Left hindlimb (tissue), 1 donor: Measurements from ENCODE around the gene WASL.
"Not testable (repeated sequence)": the region's sequence is repeated elsewhere in the genome, so short reads cannot be mapped to it uniquely, and the experiment has no call there.

Experiments
- DNase-seq: peaks from one replicate; pipeline ENCODE4 v3.0.0-alpha.2; 2018

The WASL gene

GRCh38 chr7:123748734-123749536 is at the start of gene WASL:
Gene WASL, minus strand, starts transcription at chr7:123749003. Its CDS starts 269 bp downstream, at chr7:123748734.
- DNase-seq, result peak; percentile 94

- no peak for DNase-seq
Observed at GRCh38 chr7:123797673-123798531, 49.1 kb upstream of the WASL start.

GRCh38 chr7:123796568-123796967 is 47.8 kb upstream of the WASL start:
- DNase-seq, result no peak

- no peak for DNase-seq
Observed at GRCh38 chr7:123795917-123796316, 47.1 kb upstream of the WASL start.

GRCh38 chr7:123795116-123795515 is 46.3 kb upstream of the WASL start:
- not testable (repeated sequence) for DNase-seq

- DNase-seq, result no peak
Observed at GRCh38 chr7:123792547-123792946, 43.7 kb upstream of the WASL start.

GRCh38 chr7:123791001-123791400 is 42.2 kb upstream of the WASL start:
- no peak for DNase-seq

- no peak for DNase-seq
Observed at GRCh38 chr7:123789817-123790216, 41.0 kb upstream of the WASL start.

- no peak for DNase-seq
Observed at GRCh38 chr7:123789206-123789784, 40.5 kb upstream of the WASL start.

- no peak for DNase-seq
Observed at GRCh38 chr7:123788584-123788983, 39.8 kb upstream of the WASL start.

- no peak for DNase-seq
Observed at GRCh38 chr7:123787220-123788007, 38.6 kb upstream of the WASL start.

- no peak for DNase-seq
Observed at GRCh38 chr7:123784263-123784662, 35.5 kb upstream of the WASL start.

- no peak for DNase-seq
Observed at GRCh38 chr7:123783820-123784219, 35.0 kb upstream of the WASL start.

- DNase-seq, result no peak
Observed at GRCh38 chr7:123782071-123782798, 33.4 kb upstream of the WASL start.

- not testable (repeated sequence) for DNase-seq
Observed at GRCh38 chr7:123780472-123780871, 31.7 kb upstream of the WASL start.

GRCh38 chr7:123774496-123774895 is 25.7 kb upstream of the WASL start:
- no peak for DNase-seq

- DNase-seq, result no peak
Observed at GRCh38 chr7:123773481-123773880, 24.7 kb upstream of the WASL start.

GRCh38 chr7:123772652-123773051 is 23.8 kb upstream of the WASL start:
- no peak for DNase-seq

- no peak for DNase-seq
Observed at GRCh38 chr7:123771846-123772245, 23.0 kb upstream of the WASL start.

- DNase-seq, result no peak
Observed at GRCh38 chr7:123771256-123771655, 22.5 kb upstream of the WASL start.

- DNase-seq, result no peak
Observed at GRCh38 chr7:123770378-123770777, 21.6 kb upstream of the WASL start.

GRCh38 chr7:123769371-123769770 is 20.6 kb upstream of the WASL start:
- no peak for DNase-seq
